Activated naive CD8-positive, alpha-beta T cell (primary cell): ENCODE measurements around the gene C3orf20.
"Not testable (repeated sequence)": the region's sequence is repeated elsewhere in the genome, so short reads cannot be mapped to it uniquely, and the experiment has no call there.

Experiments used
- H3K27ac Mint-ChIP-seq: one replicate; pipeline ENCODE4 v1.8.0; 2021; ENCODE audit warnings: mixed read lengths
- H3K27me3 Mint-ChIP-seq: one replicate; pipeline ENCODE4 v1.8.0; 2021; ENCODE audit warnings: mixed read lengths
- H3K36me3 Mint-ChIP-seq: one replicate; pipeline ENCODE4 v1.8.0; 2021; ENCODE audit warnings: mixed read lengths
- H3K4me1 Mint-ChIP-seq: one replicate; pipeline ENCODE4 v1.8.0; 2021; ENCODE audit warnings: low read depth, mixed read lengths
- H3K4me3 Mint-ChIP-seq: one replicate; pipeline ENCODE4 v1.8.0; 2021; ENCODE audit warnings: mild to moderate bottlenecking, mixed read lengths
- H3K9me3 Mint-ChIP-seq: one replicate; pipeline ENCODE4 v1.8.0; 2021; ENCODE audit warnings: low read depth, mixed read lengths

Gene C3orf20

GRCh38 chr3:14641346-14641745 lies 33.6 kb upstream of the C3orf20 start:
- H3K4me1 Mint-ChIP-seq: no peaks in the 10 kb centered on the region
- H3K36me3 Mint-ChIP-seq: no peaks in the 10 kb centered on the region
- H3K9me3 Mint-ChIP-seq: no peaks in the 10 kb centered on the region
- H3K4me3 Mint-ChIP-seq: no peak overlapping the region
- peaks cover 23% of the 10 kb centered on the region for H3K27me3 Mint-ChIP-seq
- H3K27ac Mint-ChIP-seq: no peak overlapping the region

GRCh38 chr3:14645453-14645852 lies 29.5 kb upstream of the C3orf20 start:
- H3K9me3 Mint-ChIP-seq: no peaks in the 10 kb centered on the region
- H3K4me1 Mint-ChIP-seq: peaks cover 18% of the 10 kb centered on the region
- H3K36me3 Mint-ChIP-seq: peaks cover 4% of the 10 kb centered on the region
- no peak overlapping the region for H3K27ac Mint-ChIP-seq
- H3K4me3 Mint-ChIP-seq: no peak overlapping the region
- peaks cover under 1% of the 10 kb centered on the region for H3K27me3 Mint-ChIP-seq

GRCh38 chr3:14646131-14646573 lies 28.8 kb upstream of the C3orf20 start:
- H3K27ac Mint-ChIP-seq: no peak overlapping the region
- no peaks in the 10 kb centered on the region for H3K9me3 Mint-ChIP-seq
- H3K4me3 Mint-ChIP-seq: no peak overlapping the region
- H3K4me1 Mint-ChIP-seq: peaks cover 21% of the 10 kb centered on the region
- H3K36me3 Mint-ChIP-seq: peaks cover 7% of the 10 kb centered on the region
- H3K27me3 Mint-ChIP-seq: no peaks in the 10 kb centered on the region

- H3K27ac Mint-ChIP-seq: no peak overlapping the region
- H3K4me3 Mint-ChIP-seq: no peak overlapping the region
- H3K4me1 Mint-ChIP-seq: peaks cover 25% of the 10 kb centered on the region
- H3K36me3 Mint-ChIP-seq: peaks cover 9% of the 10 kb centered on the region
- no peaks in the 10 kb centered on the region for H3K27me3 Mint-ChIP-seq
- no peaks in the 10 kb centered on the region for H3K9me3 Mint-ChIP-seq
These were observed 28.1 kb upstream of the C3orf20 start for GRCh38 chr3:14646589-14647413.

GRCh38 chr3:14647976-14648955 lies 26.7 kb upstream of the C3orf20 start:
- H3K27me3 Mint-ChIP-seq: no peaks in the 10 kb centered on the region
- peak overlapping the region; percentile 49 for H3K4me3 Mint-ChIP-seq
- peaks cover 35% of the 10 kb centered on the region for H3K4me1 Mint-ChIP-seq
- H3K27ac Mint-ChIP-seq: peak overlapping the region; percentile 23
- peaks cover 9% of the 10 kb centered on the region for H3K36me3 Mint-ChIP-seq
- no peaks in the 10 kb centered on the region for H3K9me3 Mint-ChIP-seq

GRCh38 chr3:14649466-14649865 lies 25.5 kb upstream of the C3orf20 start:
- Mint-ChIP-seq H3K27me3 (no peaks in the 10 kb centered on the region), H3K4me1 (peaks cover 46% of the 10 kb centered on the region), H3K4me3 (peak overlapping the region; percentile 99), H3K9me3 (no peaks in the 10 kb centered on the region), H3K36me3 (peaks cover 9% of the 10 kb centered on the region), H3K27ac (no peak overlapping the region)

- Mint-ChIP-seq H3K36me3 (peaks cover 9% of the 10 kb centered on the region), H3K27ac (peak overlapping the region; percentile 89), H3K9me3 (no peaks in the 10 kb centered on the region), H3K4me3 (peak overlapping the region; percentile 99), H3K4me1 (peaks cover 49% of the 10 kb centered on the region), H3K27me3 (no peaks in the 10 kb centered on the region)
These were observed 24.7 kb upstream of the C3orf20 start for GRCh38 chr3:14650193-14650592.

GRCh38 chr3:14651440-14652251 lies 23.3 kb upstream of the C3orf20 start, which contains the start of gene CCDC174:
Gene CCDC174, plus strand, starts transcription at chr3:14651762. Its CDS starts 75 bp downstream, at chr3:14651837.
- H3K4me1 Mint-ChIP-seq: peaks cover 60% of the 10 kb centered on the region
- H3K27me3 Mint-ChIP-seq: no peaks in the 10 kb centered on the region
- peak within 1 kb of the TSS; percentile 94 for H3K27ac Mint-ChIP-seq
- no peaks in the 10 kb centered on the region for H3K9me3 Mint-ChIP-seq
- peak within 1 kb of the TSS; percentile 99 for H3K4me3 Mint-ChIP-seq
- peaks cover 12% of the 10 kb centered on the region for H3K36me3 Mint-ChIP-seq

GRCh38 chr3:14652360-14652907 lies 22.5 kb upstream of the C3orf20 start:
- peaks cover 12% of the 10 kb centered on the region for H3K36me3 Mint-ChIP-seq

GRCh38 chr3:14657579-14657978 lies 17.4 kb upstream of the C3orf20 start:
- H3K27ac Mint-ChIP-seq: peak overlapping the region; percentile 18
- no peaks in the 10 kb centered on the region for H3K9me3 Mint-ChIP-seq
- H3K36me3 Mint-ChIP-seq: peaks cover 3% of the 10 kb centered on the region
- no peaks in the 10 kb centered on the region for H3K27me3 Mint-ChIP-seq
- peaks cover 49% of the 10 kb centered on the region for H3K4me1 Mint-ChIP-seq
- H3K4me3 Mint-ChIP-seq: no peak overlapping the region

More at GRCh38 chr3:14652360-14652907, 22.5 kb upstream of the C3orf20 start:
- Mint-ChIP-seq H3K4me3 (peak overlapping the region; percentile 99), H3K27ac (peak overlapping the region; percentile 94), H3K4me1 (peaks cover 68% of the 10 kb centered on the region)
- H3K27me3 Mint-ChIP-seq, H3K9me3 Mint-ChIP-seq: not testable (repeated sequence)

- Mint-ChIP-seq H3K4me3 (no peak overlapping the region), H3K27me3 (no peaks in the 10 kb centered on the region), H3K9me3 (no peaks in the 10 kb centered on the region), H3K27ac (no peak overlapping the region), H3K4me1 (peaks cover 40% of the 10 kb centered on the region), H3K36me3 (peaks cover 3% of the 10 kb centered on the region)
These were observed 16.0 kb upstream of the C3orf20 start for GRCh38 chr3:14658978-14659377.

GRCh38 chr3:14660942-14661341 lies 14.0 kb upstream of the C3orf20 start:
- Mint-ChIP-seq H3K27ac (peak overlapping the region; percentile 1), H3K36me3 (peaks cover 4% of the 10 kb centered on the region), H3K27me3 (no peaks in the 10 kb centered on the region), H3K9me3 (no peaks in the 10 kb centered on the region), H3K4me1 (peaks cover 27% of the 10 kb centered on the region), H3K4me3 (no peak overlapping the region)

GRCh38 chr3:14663396-14664135 lies 11.4 kb upstream of the C3orf20 start:
- Mint-ChIP-seq H3K9me3 (no peaks in the 10 kb centered on the region), H3K4me1 (peaks cover 10% of the 10 kb centered on the region), H3K4me3 (no peak overlapping the region), H3K27ac (peak overlapping the region; percentile 41), H3K27me3 (no peaks in the 10 kb centered on the region), H3K36me3 (peaks cover 7% of the 10 kb centered on the region)
